ENCODE results near the gene PDE4C. TPM values are rescaled to one million over a fixed set of nuclear protein-coding genes. Genes with fewer than 3 reads are reported as not detected.

PDE4C gene
- total RNA-seq, 1 experiment from 2014 or later: 1.8 TPM

GRCh38 chr19:18174983-18175382, 51.3 kb downstream of the PDE4C start:
- BruUV-seq (replicated peaks): no TSS peak
- no peak overlapping the region for H2AFZ ChIP-seq (ENCODE audit: low read length)
- CTCF ChIA-PET: no interaction called here

More at GRCh38 chr19:18174983-18175382, 51.3 kb downstream of the PDE4C start:
- TF ChIP-seq EZH2phosphoT487 (IDR thresholded peaks at IDR 0.05; ENCODE audit: borderline replicate concordance, low read length): no peak
- TF ChIP-seq EZH2 (IDR thresholded peaks at IDR 0.05; ENCODE audit: low read length, unreplicated experiment): no peak
- TF ChIP-seq CTCF (conservative IDR thresholded peaks at IDR 0.05; ENCODE audit: low read depth, low read length): no peak
- Histone ChIP-seq H3K9me3 (ENCODE audit: low read length) (no peaks in the 10 kb centered on the region), H3K9ac (ENCODE audit: low read length) (no peak overlapping the region), H3K9me2 (replicated peaks; ENCODE audit: low read length) (no peaks in the 10 kb centered on the region), H3K4me2 (ENCODE audit: low read length) (peak overlapping the region; percentile 88), H3K4me3 (ENCODE audit: low read length) (no peak overlapping the region; the same call in 1 of the 2 replicates), H3K27me3 (ENCODE audit: low read length) (no peaks in the 10 kb centered on the region), H3K36me3 (ENCODE audit: low read depth, low read length) (no peaks in the 10 kb centered on the region), H4K20me1 (ENCODE audit: low read length) (no peaks in the 10 kb centered on the region), H3K4me1 (ENCODE audit: insufficient read depth, low read length) (peaks cover 5% of the 10 kb centered on the region; the same call in 1 of the 2 replicates), H3F3A (ENCODE audit: low read length, unreplicated experiment) (no peaks in the 10 kb centered on the region), H3K27ac (ENCODE audit: low read length) (no peak overlapping the region), H3K79me2 (ENCODE audit: low read length) (no peaks in the 10 kb centered on the region)
- POLR2A ChIA-PET (ENCODE audit: unreplicated experiment): no interaction called here
- intact Hi-C loops (cut with micrococcal nuclease): no loop called here
- no peak for DNase-seq
- ATAC-seq: no peak

Other genes with a start within 250 kb of the PDE4C start
- gene ARRDC2, start 218.3 kb downstream of the PDE4C start, total RNA-seq (2014; rRNA removed): 27.7 and 38.5 TPM in 2 replicates
- not detected in 2 replicates for gene IL12RB1, start 139.5 kb downstream of the PDE4C start, total RNA-seq (2014; rRNA removed)
- 6.7 and 8.1 TPM in 2 replicates for gene MAST3, start 128.7 kb downstream of the PDE4C start, total RNA-seq (2014; rRNA removed)
- gene PIK3R2, start 73.3 kb downstream of the PDE4C start, total RNA-seq (2014; rRNA removed): 13.9 and 15.8 TPM in 2 replicates
- 31.1 and 35.0 TPM in 2 replicates for gene IFI30, start 52.6 kb downstream of the PDE4C start, total RNA-seq (2014; rRNA removed)
- gene MPV17L2, start 33.2 kb downstream of the PDE4C start, total RNA-seq (2014; rRNA removed): 34.2 and 44.7 TPM in 2 replicates
- gene RAB3A, start 22.4 kb downstream of the PDE4C start, total RNA-seq (2014; rRNA removed): 5.7 and 6.7 TPM in 2 replicates
- gene IQCN, start 48.0 kb upstream of the PDE4C start, total RNA-seq (2014; rRNA removed): 0.33 and 0.69 TPM in 2 replicates
- gene JUND, start 55.2 kb upstream of the PDE4C start, total RNA-seq (2014; rRNA removed): 151 and 157 TPM in 2 replicates
- gene LSM4, start 96.6 kb upstream of the PDE4C start, total RNA-seq (2014; rRNA removed): 713 and 856 TPM in 2 replicates
- 9.6 and 11.4 TPM in 2 replicates for gene PGPEP1, start 114.2 kb upstream of the PDE4C start, total RNA-seq (2014; rRNA removed)
- 84.3 and 105 TPM in 2 replicates for gene GDF15, start 159.7 kb upstream of the PDE4C start, total RNA-seq (2014; rRNA removed)
- gene LRRC25, start 171.2 kb upstream of the PDE4C start, total RNA-seq (2014; rRNA removed): not detected in 2 replicates
- 97.5 and 99.9 TPM in 2 replicates for gene SSBP4, start 193.0 kb upstream of the PDE4C start, total RNA-seq (2014; rRNA removed)
- gene ISYNA1, start 211.7 kb upstream of the PDE4C start, total RNA-seq (2014; rRNA removed): 19.4 TPM in 2 replicates

All from PC-3 (cell line).